T-helper 9 cell (primary cell): ENCODE measurements around the gene HCFC2.

Source experiments
- DNase-seq: peaks from one replicate; pipeline ENCODE4 v3.0.0-alpha.2; 2020

The HCFC2 gene

DNA sequence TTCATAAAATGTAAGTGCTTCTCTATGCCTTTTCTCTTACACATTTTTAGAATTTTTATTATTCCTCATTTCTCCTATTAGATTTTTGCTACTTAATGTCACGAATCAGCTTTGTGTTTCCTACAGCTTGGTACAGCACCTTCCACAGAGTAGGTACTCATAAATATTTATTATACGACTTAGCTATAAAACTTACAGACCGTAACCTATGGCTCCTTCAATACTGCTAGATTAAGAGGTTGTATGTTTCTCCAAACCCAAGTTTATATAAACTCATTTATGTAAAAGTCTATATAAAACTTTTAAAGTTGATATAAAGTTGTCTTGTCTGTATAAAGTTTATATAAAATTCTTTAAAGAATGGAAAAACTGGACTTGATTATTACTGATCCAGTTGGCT lies 62.2 kb downstream of the HCFC2 start:
- DNase-seq, result no peak

DNA sequence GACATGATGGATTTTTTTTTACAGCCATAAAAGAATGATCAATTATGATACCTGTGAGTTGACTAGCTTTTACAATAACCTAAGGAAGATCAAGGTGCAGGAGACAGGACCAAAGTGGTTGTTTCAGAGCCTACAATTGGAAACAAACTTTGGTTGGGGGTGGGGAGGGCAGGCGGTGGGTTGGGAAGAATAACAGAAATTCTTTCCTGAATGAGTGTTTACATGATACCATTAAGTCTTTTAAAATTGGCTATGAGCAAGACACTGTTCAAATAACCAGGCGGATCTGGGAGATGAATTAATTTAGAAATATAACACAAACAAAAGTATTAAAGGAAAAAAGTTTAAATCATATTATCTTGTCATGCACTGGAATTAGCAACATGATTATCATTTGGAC lies 66.4 kb downstream of the HCFC2 start:
- no peak for DNase-seq

DNA sequence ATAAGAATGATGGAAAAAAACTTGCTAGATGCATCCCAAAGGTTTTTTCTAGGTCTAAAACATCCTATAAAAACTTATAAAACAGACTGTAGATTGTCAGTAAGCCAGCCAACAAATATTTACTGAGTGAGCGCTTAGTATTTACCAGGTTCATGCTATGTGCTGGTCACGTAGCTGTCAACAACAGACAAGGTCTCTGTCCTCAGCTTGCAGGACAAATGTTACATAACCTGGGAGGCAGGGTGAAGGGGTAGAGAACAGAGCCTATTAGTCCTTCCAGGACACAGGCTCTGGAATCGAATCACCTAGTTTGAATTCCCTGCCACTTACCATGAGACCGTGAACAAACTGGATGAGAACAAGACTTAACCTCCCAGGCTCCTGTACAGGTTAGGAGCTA lies 67.3 kb downstream of the HCFC2 start:
- DNase-seq, result no peak

DNA sequence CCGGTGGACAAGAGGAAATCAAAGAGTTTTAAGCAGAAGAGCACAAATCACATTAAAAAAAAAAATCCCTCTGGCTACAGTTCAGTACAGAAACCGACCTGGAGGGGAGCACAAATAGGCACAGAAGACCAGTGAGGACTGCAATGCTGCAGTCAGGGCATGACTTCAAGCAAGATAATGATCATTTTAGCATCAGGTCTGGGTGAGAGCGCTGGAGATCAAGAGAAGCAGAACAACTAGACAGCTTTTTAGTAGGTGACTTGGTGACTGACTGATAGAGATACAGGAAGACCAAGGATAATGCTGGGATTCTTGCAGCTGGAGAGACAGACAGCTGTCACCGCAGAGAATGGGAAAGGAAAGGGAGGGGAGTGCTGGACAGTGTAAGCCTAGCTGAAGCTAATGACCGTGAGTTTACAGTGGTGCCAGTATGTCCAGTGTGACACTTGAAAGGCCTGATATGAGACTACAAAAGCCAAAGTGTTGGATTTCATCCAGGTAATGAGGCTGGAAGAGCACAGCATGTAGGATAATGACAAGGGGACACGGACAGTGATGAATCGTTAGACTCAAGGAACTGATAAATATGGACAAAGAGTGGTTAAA lies 68.1 kb downstream of the HCFC2 start:
- DNase-seq, result no peak

DNA sequence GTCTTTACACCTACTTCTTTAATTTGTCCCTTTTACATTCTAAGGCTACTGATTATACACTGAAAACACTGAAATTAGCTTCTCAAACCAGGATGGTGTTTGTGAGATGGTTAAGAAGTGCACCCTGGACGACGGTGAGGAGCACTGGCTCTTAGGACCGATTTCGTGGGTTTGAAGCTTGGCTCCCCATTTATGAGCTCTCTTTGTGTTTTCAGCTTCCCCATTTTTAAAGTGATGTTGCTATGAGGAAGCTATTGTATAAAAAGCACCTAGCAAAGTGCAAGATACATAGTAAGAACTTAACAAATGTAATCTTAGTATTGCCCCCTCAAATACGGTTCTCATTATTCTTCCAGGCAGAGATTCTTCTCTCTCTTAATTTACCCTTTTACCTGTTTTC lies 69.0 kb downstream of the HCFC2 start:
- DNase-seq, result no peak

DNA sequence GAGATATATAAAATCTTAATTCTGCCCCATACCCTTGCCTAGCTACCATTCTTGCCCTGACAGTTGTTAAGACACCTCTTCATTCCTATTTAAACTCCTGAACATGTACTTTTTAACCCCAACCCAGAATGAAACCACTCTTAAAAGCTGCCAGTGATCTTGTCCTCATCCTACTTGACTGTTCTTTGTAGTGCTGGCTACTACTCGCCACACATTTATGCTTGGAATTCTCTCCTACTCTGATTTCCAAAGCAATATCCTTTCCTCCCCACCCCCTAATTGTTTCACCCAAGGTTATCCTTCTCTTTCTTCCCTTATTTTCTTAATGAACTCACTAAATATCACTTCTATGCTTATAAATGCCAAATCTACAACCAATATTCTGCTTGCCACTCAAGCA lies 69.5 kb downstream of the HCFC2 start:
- DNase-seq, result no peak

DNA sequence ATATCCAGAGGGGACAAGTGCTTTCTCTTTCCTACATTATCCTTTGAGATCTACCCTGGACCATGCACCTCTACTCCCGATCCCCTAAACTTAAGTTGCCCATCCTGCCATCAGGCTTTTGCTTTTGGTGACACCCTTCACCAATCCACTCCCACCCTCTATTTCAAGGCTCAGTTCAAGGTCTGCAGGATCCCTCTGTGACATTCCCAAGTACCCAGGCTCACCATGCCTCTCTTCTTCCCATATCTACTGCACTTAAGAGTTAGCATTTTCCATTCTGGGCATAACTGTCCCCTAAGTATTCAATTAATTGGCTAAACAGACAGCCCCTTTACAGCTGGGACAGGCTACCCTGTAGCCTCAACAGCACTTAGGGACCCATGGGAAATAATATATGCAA lies 70.6 kb downstream of the HCFC2 start:
- DNase-seq, result no peak

DNA sequence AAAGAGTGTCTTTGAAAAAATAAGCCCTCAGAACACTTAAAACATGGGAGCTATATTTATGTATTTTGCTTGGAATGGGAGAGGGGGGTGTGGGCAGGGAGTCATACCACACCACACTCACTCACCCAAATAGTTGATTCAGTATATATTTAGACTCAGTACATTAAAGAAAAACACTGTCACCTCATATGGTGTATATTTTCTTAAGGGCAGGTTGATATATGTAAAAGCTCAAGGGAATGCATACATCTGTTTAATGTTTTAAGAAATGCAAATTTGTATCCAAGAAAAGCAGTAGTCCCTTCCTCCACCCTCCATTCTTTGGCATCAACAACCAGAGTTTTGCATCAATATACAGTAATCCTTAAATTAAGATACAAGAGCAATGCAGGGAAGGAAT lies 72.2 kb downstream of the HCFC2 start:
- DNase-seq, result no peak

DNA sequence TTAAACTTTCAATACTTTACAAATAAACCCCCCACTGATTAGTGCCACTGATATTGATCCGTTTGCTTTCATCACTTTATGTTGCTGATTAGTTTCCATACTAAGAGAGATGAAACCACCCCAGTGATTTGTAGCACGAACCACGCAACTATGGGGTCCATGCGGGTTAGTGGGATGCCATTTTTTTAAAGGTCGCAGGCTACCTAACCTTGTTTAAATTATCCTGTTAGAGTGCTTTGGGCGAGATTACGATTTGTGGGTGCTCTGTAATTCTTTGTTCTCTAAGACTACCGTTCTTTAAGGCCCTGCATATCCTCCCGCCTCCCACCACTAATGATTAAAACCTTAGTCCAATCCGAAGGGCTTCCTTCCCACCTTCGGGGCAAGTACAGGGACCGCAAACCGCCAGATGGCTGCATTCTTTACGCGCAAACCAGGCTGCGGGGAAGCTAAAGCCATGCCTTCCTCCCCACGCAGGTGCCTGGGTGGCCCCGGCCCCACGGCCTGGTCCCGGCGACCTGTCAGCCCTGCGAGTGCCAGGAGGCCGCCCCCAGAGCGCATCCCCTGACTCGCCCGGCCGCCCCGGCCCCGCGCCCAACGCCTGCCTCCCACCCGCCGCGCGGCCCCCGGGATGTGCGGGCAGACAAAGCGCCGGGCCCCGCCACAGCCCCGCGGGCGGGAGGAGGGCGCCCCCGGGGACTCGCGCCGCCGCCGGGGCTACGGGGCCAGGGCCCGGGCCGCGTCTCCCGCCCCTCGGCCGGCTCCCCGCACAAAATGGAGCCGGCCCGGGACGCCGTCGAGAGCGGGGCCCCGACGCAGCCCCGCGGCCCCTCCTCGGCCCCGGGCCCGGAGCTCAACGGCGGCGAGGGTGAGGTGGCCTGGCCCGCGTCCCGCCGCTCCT lies 72.9 kb downstream of the HCFC2 start:
- peak; percentile 38 for DNase-seq

DNA sequence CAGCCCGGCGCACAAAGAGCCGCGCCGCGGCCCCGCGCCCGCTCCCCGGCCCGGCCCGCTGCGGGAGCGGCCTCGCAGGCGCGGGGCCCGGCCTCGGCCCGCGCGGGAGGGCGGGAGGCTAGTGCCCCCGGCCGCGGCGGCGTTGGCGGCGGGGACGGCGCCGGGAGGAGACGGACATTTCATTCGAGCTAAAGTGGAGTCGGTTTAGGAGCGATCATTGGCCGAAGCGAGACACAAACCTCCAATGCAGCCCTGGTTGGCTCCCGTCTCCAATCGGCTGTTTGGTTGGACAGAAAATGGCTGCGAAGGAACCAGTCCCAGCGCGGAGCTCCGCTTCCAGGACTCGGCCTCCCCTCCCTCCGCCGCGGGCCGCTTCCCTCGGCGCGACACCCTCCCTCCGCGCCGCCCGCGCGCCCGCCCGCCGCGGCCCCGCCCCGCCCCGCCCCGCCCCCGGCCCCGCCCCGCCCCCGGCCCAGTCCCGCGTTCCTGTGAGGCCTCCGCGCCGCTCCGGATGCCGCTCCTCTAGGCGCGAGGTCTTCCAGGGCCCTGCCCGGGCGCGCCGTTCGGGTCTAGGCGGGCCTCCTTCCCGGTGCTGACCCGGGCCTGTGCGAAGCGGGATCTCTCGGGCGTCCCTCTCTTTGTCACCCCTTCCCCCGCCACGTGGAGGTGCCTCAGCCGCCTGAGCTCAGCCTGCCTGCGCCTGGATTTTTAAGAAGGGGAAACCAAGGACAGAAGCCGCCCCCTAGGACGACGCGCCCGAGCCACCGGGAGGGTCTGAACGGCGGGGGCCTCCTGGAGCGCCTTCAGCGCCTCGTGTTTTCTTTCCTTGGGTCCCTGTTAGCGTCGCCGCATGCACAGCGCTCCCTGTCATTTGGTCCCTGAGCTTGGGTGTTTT lies 73.8 kb downstream of the HCFC2 start, which contains the start of gene NFYB:
NFYB (minus strand) TSS at position 309 of the 895 bp plus-strand sequence. CDS start 2,757 bp downstream, outside the sequence.
- peak; percentile 84 for DNase-seq

DNA sequence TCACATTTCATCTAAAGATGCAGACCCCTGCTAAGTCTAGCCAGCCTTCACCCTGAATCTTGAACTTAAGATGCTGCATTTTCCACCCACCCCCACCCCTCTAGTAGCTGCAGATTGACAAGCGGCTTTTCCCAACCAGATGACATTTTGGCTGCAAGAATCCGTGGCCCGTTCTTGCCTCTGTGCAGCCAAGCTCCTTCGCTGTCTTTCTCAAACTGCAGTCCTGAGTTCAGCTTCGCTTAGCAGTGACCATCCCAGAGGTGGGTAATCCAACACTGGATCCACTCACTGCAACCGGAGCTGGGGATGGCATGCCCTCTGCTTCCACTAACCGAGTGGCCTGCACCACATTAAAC lies 74.4 kb downstream of the HCFC2 start:
- DNase-seq, result no peak

DNA sequence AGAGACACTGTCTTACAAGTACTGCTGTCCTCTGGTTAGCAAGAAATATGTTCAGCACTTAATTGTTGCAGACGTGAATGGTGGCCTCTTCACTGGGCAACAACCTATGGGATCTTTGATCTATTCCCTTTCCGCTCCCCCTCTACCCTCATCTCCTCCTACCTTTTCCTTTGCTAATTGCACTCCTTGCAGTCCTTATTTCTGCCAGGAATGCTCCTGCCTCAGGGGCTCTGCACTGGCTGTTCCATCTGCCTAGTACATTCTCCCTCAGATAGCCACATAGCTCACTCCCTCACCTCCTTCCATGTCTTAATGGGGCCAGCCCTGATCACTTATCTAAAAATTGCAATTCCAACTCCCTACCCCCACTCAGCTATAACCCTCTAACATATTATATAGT lies 78.2 kb downstream of the HCFC2 start:
- DNase-seq, result no peak

DNA sequence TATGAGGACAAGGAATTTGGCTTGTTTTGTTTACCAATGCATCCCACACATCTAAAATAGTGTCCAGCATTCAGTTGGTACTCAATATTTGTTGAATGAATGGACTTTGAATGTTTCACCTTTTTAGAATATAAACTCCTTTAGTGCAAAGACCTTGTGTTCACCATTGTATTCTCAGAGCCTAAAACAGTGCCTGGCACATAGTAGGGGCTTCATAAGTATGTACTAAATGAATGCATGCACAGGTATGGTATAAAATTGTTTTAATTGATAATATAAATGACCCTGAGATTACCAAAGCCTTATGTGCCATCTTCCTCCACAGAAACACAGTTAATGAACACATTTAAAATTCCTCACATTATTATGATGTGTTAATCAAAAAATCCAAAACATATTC lies 78.7 kb downstream of the HCFC2 start:
- DNase-seq, result no peak

DNA sequence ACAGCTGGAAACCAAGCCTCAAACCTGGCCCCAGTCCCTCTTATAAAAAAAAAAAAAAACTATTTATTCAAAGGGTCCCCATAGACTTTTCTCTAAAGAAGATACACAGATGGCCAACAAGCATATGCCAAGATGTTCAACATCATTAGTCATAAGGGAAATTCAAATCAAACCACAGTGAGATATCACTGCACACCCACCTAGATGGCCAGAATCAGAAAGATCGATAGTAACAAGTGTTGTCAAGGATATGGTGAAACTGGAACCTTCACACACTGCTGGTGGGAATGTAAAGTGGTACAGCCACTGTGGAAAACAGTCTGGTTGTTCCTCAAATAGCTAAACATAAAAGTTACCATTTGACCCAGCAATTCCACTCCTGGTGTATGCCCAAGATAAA lies 79.6 kb downstream of the HCFC2 start:
- no peak for DNase-seq

DNA sequence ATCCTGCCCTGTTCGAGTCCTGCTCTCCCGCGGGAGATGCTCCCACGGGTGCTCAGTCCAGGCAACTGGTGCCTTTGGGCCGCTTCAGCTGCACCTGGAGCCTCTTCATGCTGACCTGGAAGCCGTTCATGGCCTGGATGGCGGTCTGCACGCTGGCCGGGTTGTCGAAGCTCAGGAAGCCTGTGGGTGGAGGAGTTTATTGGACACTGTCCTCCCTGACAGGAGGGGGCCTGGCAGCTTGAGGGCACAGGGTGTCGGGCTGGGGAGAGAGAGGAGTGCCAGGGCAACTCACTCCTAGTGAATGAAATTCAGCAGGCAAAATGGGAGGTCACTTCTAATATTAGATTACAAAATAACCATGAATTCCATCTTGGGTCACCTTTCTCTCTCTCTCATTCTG lies 83.0 kb downstream of the HCFC2 start:
- DNase-seq, result no peak

DNA sequence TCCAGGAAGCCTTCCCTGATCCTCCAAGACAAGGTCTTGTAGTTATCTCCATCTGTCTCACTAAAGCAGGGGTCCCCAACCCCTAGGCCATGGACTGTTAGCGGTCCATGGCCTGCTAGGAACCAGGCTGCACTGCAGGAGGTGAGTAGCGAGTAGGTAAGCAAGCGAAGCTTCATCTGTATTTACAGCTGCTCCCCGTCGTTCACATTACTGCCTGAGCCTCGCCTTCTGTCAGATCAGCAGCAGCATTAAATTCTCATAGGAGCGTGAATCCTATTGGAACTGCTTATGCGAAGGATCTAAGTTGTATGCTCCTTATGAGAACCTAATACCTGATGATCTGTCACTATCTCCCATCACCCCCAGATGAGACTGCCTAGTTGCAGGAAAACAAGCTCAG lies 86.1 kb downstream of the HCFC2 start:
- DNase-seq, result no peak

DNA sequence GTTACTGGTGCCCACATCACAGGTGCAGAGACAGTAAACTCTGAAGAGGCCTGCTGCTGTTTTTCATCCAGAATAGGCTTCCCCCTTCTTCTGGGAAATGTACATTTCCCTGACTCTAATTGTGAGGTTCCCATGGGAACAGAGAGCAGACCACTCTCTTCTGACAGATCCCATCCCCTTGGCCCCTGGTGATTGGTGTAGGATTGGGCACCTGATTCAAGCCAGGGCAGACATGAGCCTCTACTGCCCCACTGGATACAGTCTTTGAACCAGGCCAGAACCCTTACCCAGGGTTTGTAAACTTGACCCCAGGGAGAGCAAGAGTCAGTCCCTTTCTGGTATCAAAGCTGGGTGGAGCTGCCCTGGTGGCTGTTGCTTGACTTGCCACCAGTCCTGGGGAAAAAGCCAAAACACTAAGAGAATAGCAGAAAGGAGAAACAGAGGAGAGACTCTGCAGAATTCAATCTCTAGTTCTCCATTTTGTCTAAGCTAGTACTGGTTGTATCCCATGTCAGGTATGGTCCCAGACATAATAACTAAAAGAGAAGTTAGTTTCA lies 88.4 kb downstream of the HCFC2 start:
- DNase-seq, result no peak

DNA sequence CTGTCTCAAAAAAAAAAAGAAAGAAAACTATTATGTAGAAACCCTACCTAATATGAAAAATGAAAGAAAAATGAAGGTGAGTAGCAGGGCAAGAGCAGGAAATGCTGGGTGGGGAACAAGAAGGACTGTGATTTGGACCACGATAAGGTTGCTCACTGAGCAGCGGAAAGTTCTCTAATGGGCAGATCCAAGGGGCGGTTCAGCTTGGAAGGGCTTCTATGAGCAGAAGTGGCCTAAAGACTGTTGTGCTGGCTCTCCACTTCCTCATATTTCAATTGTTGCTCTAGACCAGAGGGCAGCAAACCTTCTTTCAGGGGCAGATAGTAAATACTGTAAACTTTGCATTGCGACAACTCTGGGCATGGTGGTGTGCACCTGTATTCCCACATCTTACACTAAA lies 90.0 kb downstream of the HCFC2 start:
- no peak for DNase-seq

DNA sequence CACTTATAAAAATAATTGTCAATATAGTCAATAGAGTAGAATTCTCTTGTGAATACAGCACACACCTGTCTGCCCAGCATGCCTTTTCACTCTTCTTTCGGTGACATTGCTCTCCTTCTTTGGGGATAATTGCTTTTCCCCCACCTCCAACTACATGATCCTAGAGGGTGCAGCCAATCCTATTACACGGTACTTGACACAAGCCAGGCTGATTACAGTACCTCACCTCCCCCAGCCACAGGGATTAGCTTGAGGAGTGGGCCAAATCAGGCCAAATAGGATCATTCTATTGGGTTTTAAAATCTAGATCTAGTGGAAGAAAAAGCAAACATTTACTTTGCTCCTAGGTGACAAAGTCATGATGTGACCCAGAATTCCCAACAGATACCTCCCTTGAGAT lies 90.5 kb downstream of the HCFC2 start:
- DNase-seq, result no peak
